Hepatocyte (in vitro differentiated cells): ENCODE measurements around the gene ATP6AP1.

Source experiments
- CTCF ChIP-seq: fragments of 200-600 bp; sonication (generic); IDR thresholded peaks from 2 replicates; pipeline ENCODE4 v1.5.1; 2016; ENCODE audit warnings: antibody characterized with exemption, mild to moderate bottlenecking; ENCODE audit not compliant: poor library complexity
- EZH2 ChIP-seq: fragments of 200-600 bp; sonication (generic); IDR thresholded peaks from 2 replicates; pipeline ENCODE4 v1.6.1; 2016; ENCODE audit warnings: antibody characterized with exemption, mild to moderate bottlenecking, borderline replicate concordance
- EZH2phosphoT487 ChIP-seq: fragments of 200-600 bp; sonication (generic); IDR thresholded peaks from one replicate; pipeline ENCODE4 v1.6.1; 2018; ENCODE audit warnings: antibody characterized with exemption, mild to moderate bottlenecking, low read depth, moderate library complexity; ENCODE audit not compliant: unreplicated experiment, severe bottlenecking

GRCh38 chrX:154478728-154479622, 50.5 kb downstream of the ATP6AP1 start, which contains the start of gene LAGE3:
- TF ChIP-seq CTCF (no peak), EZH2phosphoT487 (no peak), EZH2 (no peak)
